H1 (cell line): ENCODE results near the gene NR2C2. TPM values are rescaled to one million over a fixed set of nuclear protein-coding genes. Genes with fewer than 3 reads are reported as not detected.

Experiments used
- CHD7 ChIP-seq: fragments of 300-600 bp; sonication (generic); IDR thresholded peaks from 2 replicates; pipeline ENCODE4 v1.7.1; 2012; ENCODE audit warnings: low read length, moderate library complexity, mild to moderate bottlenecking, inconsistent platforms; ENCODE audit not compliant: insufficient replicate concordance
- EGR1 ChIP-seq: IDR thresholded peaks from 2 replicates; pipeline ENCODE4 v1.6.1; 2011; ENCODE audit warnings: low read depth, low read length, borderline replicate concordance
- JUN ChIP-seq: IDR thresholded peaks from 2 replicates; pipeline ENCODE4 v1.6.1; 2011; ENCODE audit warnings: low read depth, mild to moderate bottlenecking, improper control_type of control experiment, low read length
- KDM4A ChIP-seq: IDR thresholded peaks from one replicate; pipeline ENCODE4 v1.7.1; 2012; ENCODE audit warnings: low read depth, mild to moderate bottlenecking, moderate library complexity, low read length, inconsistent platforms; ENCODE audit not compliant: severe bottlenecking
- RBBP5 ChIP-seq: IDR thresholded peaks from 2 replicates; pipeline ENCODE4 v1.7.1; 2012; ENCODE audit warnings: low read depth, mild to moderate bottlenecking, inconsistent platforms, low read length, moderate library complexity, borderline replicate concordance
- RNF2 ChIP-seq: fragments of 200-900, 300-1000 bp; sonication (generic); IDR thresholded peaks from 2 replicates; pipeline ENCODE4 v1.7.1; 2016; ENCODE audit warnings: borderline replicate concordance, low read depth, mild to moderate bottlenecking, antibody characterized with exemption, low read length; ENCODE audit not compliant: poor library complexity, severe bottlenecking; ENCODE audit errors: missing control alignments
- SP1 ChIP-seq: IDR thresholded peaks from 2 replicates; pipeline ENCODE4 v1.6.1; 2011; ENCODE audit warnings: low read depth, low read length
- TAF1 ChIP-seq: IDR thresholded peaks from 2 replicates; pipeline ENCODE4 v1.6.1; 2011; ENCODE audit warnings: mild to moderate bottlenecking, low read depth, low read length
- polyA plus RNA-seq, 7 experiments: library from polyadenylated mRNA; depleted of rRNA in 3 of 7; stranded (reverse) in 5 of 7; unstranded in 2 of 7; fragments of >200 nt in 5 of 7; fragments of 200-250 nt in 2 of 7; gene quantifications; 1 replicate in 5 of 7; 2 replicates in 1 of 7; 4 replicates in 1 of 7; pipeline versions ENCODE4 v1.2.1 to v1.2.3, GENCODE V29; 2011 to 2013; ENCODE audit warnings: missing spikeins in 2 of 7, mixed read lengths in 2 of 7
- total RNA-seq: library from RNA; stranded (reverse); fragmentation: NEBNext Ultra II Directional; extraction: Animal tissue kit (Norgen Biotek cat#: 25700); gene quantifications from 2 replicates; pipeline ENCODE4 v1.2.1, GENCODE V29; 2021
- TF ChIP-seq, protein P1 (sequence below), 3 experiments: IDR thresholded peaks; 1 replicate in 2 of 3; 2 replicates in 1 of 3; pipeline versions ENCODE4 v1.5.1 to v1.6.1; 2011; ENCODE audit warnings: low read length in 3 of 3, mild to moderate bottlenecking in 3 of 3, inconsistent platforms in 2 of 3, low read depth in 1 of 3, moderate library complexity in 1 of 3; ENCODE audit not compliant: insufficient read depth in 1 of 3; ENCODE audit errors: control extremely low read depth in 1 of 3

The NR2C2 gene
- total and polyA plus RNA-seq, 2 of the 8 experiments (the other 6 are each of a cell fraction or from before 2014, with no cell fraction given) = 16.6 to 44.4 TPM

DNA sequence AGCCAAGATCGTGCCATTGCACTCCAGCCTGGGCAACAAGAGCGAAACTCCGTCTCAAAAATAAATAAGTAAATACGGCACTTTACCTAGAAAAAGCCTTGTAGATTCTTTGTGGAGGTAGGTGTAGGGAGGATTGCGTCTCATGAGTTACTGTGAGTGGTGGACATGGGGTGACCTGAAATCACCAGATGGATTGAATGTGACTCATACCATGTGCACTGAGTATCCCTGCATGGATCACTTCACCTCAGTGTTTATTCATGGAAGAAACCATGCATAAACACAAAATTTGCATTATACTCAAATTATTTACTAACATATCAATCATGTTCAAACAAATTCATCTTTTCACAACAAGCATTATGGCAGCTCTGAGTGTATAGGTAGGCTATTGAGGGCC is 61.8 kb downstream of the NR2C2 start (continued):
- TF ChIP-seq CHD7 (no peak), TAF1 (no peak), RBBP5 (no peak), KDM4A (no peak), JUN (no peak), RNF2 (no peak), SP1 (no peak), EGR1 (no peak)
- TF ChIP-seq, protein P1, sequence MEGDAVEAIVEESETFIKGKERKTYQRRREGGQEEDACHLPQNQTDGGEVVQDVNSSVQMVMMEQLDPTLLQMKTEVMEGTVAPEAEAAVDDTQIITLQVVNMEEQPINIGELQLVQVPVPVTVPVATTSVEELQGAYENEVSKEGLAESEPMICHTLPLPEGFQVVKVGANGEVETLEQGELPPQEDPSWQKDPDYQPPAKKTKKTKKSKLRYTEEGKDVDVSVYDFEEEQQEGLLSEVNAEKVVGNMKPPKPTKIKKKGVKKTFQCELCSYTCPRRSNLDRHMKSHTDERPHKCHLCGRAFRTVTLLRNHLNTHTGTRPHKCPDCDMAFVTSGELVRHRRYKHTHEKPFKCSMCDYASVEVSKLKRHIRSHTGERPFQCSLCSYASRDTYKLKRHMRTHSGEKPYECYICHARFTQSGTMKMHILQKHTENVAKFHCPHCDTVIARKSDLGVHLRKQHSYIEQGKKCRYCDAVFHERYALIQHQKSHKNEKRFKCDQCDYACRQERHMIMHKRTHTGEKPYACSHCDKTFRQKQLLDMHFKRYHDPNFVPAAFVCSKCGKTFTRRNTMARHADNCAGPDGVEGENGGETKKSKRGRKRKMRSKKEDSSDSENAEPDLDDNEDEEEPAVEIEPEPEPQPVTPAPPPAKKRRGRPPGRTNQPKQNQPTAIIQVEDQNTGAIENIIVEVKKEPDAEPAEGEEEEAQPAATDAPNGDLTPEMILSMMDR (IDR thresholded peaks at IDR 0.05; ENCODE audit: control extremely low read depth in 1 of 3, insufficient read depth in 1 of 3, low read depth in 1 of 3, low read length in 3 of 3) = no peak
